GM18526 (cell line): ENCODE results near the gene DSG1.

Source experiments
- POLR2A ChIP-seq: IDR thresholded peaks from 3 replicates; pipeline ENCODE4 v1.6.1; 2011; ENCODE audit not compliant: insufficient read length; ENCODE audit errors: extremely low read depth

Gene DSG1

DNA sequence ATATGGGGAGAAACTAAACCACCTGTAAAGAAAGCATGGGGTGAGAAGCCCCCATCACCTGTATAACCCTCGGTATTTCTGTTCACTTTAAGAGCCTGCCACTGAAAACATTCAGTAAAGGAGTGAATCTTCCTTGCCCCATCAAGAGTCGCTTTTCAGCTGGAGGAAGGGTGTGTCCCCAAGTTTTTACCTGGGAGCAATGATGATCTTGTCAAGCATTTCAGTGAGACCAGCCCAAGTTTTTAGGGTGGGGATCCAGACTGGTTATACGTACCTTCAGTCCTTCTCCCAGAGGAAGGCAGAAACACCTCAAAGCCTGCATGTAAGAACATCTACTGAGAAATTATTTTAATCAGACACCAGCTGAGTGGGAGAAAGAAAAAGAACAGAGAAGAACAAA lies at the start of gene DSG1:
TSS of gene DSG1 (plus strand) at position 301 of the 400 bp plus-strand sequence. CDS start 141 bp downstream, outside the sequence.
- TF ChIP-seq POLR2A: no peak

DNA sequence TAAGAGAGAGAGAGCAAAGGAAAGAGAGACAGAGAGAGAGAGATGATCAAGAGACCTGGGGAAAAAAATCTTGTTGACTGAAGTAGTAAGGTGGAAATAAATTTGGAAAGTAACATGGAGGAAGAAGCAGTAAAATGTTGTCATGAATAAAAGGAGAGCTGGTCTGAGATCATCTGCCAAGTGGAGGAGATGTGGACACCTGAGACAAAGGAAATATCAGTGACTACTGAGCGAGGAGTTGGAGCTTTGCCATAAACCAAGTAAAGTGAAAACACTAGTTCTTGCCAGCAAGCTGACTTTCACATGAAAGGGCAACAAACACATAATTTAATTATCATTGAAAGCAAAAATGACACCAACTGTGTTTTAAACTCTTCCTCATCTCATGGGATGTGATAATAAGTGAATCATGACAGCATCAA lies 49.0 kb upstream of the DSG1 start:
- no peak for TF ChIP-seq POLR2A

DNA sequence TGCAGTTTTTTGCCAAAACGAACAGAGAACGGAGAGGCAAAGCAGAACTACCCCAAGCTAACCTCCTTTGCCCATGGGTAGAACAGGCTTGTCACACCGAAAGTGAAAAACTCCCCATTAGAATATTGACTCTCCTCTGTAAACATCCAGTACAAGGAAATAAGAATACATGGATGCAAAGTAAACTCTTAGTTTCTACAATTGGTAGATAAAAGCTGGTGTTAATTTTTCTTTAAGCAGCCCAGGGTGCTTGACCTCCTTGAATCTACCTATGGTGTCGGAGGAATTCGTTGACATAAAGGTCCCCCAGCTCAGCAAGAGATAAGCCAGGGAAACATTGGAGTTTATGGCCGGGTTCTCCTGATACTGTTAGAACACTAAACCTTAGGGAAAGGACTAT lies 48.4 kb upstream of the DSG1 start:
- no peak for TF ChIP-seq POLR2A

DNA sequence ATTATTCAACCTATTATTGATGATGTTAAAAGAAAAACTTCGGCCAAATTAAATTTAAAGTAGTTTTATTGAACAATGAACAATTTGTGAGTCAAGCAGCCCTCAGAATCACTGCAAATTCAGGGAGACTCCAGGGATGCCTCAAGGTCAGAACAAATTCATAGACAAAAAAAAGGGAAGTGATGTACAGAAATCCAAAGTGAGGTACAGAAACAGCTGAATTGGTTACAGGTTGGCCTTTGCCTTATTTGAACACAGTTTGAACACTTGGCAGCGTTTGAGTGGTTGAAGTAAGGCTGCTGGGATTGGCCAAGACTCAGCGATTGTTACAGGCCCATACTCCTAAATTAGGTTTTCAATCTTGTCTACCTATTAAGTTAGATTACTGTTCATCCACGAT lies 47.4 kb upstream of the DSG1 start:
- TF ChIP-seq POLR2A: no peak

DNA sequence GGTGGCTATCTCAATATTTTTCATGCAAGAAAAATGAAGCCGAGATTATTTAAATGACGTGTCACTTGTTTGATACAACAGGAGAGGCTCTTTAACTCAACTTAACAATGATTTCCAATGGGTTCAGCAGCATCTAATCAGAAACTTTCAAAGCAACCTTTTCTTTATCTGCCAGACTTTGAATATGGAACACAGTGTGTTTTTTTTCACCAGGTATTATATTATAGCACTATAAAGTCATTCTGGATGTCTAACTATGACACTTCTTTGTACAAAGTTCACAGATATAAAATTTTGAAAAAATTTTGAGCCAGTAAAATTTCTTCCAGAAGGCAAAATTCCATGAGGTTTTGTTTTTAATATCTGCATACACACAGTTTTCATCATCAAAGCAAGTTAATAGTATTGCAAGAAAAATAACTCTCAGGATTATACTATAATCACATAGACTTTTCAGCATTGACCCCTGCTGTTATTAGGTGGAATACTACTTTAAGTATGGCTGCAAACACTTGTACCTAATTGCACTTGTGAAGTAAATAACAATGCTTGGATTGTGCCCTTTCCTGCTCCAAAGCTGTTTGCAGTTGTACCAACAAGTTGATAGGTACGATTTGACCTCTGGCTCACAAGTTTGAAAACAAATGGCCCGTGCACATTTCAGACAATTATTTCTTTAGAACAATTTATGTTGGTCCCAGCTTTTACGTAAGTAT lies 44.0 kb upstream of the DSG1 start:
- TF ChIP-seq POLR2A: no peak

DNA sequence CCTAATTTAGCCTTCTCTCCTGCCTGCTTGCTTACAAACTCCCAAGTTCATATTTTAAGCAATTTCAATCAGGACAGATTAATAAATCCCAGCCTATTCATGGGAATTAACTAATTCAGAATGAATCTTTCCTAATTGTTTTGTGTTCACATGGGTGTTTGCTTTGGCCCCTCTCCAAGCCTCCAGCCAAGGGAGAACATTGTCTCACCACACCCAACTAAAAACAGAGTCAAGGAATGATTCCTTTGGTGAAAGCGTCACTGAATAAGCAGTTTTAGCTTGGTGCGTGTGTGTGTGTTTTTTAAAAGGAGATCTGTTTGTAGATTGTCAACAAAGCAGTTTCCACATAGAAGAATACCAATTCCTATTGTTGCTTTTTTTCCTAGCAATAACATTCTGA lies 43.0 kb upstream of the DSG1 start:
- no peak for TF ChIP-seq POLR2A

DNA sequence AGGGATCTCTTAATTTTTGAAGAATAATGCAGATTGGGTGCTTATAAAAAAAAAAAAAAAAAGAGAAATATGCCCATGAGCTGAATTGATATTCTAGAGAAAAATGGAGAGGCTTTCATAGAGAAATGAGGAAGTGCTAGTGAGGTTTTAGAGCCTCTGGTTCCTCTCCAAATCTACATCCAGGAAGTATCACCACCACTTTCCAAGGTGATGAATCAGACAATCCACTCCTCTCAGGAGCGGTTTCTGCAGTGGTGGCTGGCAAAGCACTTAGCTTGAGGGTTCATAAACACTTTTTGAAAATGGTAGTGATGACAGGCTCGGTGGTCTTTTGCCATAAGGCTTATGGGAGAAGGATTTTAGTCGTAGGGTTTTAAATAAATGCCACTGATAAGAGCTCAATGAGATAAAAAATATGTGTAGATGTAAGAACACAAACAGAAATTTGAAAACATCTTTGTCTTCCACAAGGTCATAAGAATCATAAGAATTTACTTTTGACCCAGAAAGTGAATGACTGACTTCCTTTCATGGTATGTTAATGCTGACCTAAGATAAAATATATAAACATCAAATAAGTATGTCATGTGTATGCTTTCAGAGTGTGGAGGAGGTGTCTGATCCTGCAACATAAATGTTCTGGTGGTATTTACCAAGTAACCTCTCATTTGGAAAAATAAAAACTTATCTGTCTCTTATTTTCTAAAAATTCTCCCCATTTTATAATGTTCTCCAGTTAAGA lies 42.1 kb upstream of the DSG1 start:
- no peak for TF ChIP-seq POLR2A

DNA sequence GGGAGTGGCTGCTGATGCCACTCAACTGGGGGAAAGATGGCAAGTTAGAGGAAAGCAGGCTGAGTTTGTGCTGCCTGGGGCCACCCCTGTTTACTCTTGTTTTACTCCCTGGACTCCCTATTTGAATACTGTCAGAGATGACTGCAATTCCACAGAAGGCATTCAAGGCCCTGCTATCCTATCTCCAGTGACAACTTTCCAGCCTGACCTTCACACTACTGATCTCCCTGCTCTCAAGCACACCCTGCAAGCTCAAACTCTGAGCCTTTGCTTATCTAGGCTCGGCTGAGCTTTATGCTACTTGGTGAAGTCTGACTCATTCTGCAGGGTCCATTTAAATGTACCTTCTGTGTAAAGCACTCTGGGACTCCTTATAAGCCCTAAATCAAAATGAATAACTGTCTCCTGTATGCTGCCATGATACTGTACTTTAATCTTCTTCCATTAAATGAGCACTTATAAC lies 39.3 kb upstream of the DSG1 start:
- TF ChIP-seq POLR2A: no peak

DNA sequence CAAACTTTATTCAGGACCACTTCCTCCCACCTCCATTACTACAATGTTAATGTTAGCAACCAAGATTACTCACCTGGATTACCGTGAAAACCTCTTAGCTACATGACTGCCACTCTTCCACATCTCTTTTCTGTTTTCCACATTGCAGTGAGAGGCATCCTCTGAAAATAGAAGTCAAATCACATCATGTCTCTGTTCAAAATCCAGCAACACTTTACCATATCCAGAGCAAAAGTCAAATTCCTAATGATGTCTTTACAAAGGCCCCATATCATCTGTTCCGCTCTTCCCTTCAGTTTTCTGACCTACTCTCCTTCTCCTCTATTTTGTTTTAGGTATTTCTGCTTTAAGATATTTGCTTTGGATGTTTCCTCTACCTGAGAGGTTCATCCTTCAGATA lies 37.5 kb upstream of the DSG1 start:
- TF ChIP-seq POLR2A: no peak

DNA sequence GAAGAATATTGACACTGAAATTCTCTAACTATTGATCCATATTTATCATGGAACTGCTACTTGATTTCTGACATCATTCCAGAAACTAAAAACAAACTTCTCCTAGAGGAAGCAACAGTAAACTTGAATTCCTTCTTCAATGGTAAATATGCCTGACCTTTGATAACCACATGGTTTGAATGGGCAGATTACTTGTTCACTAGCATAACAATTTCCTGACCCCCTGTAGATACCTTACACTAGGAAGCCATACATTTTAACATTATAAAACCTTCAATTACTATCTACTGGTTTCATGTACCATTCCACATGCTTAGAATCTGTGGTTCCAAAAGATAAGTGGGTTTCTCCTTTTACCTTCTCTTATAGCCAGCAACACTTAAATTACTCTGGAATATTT lies 36.5 kb upstream of the DSG1 start:
- TF ChIP-seq POLR2A: no peak

DNA sequence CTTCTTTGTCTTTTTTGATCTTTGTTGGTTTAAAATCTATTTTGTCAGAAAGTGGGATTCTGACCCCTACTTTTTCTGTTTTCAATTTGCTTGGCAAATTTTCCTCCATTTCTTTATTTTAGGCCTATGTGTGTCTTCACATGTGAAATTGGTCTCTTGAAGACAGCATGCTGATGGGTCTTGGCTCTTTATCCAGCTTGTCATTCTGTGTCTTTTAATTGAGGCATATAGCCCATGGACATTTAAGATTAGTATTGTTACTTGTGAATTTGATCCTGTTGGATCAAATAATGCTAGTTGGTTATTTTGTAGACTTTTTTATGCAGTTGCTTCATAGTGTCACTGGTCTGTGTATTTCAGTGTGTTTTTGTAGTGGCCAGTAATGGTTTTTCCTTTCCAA lies 26.3 kb upstream of the DSG1 start:
- TF ChIP-seq POLR2A: no peak

DNA sequence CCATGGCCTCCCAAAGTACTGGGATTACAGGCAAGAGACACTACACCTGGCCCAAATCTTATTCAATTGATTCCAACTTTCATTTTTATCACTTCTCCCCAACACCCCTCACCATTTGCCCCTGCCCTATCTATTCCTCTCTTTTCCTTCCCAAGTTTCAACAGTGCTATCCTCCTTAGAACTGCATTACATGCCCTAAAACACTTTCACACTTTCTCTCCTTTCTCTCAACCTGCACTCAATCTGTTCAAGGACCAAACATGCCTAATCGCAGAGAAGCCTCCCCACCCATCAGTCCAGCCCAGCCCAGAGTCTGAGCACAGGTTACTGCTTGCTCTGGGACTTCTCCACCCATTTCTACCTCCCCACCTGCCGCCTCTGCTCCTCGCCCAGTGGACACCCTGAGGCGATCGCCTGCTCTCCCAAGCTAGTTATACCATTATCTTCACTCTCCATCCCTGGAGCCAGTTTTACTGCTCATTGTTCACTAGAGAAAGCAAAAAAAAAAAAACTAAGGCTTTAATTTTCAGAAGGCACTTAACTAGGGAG lies 23.7 kb upstream of the DSG1 start:
- no peak for TF ChIP-seq POLR2A

DNA sequence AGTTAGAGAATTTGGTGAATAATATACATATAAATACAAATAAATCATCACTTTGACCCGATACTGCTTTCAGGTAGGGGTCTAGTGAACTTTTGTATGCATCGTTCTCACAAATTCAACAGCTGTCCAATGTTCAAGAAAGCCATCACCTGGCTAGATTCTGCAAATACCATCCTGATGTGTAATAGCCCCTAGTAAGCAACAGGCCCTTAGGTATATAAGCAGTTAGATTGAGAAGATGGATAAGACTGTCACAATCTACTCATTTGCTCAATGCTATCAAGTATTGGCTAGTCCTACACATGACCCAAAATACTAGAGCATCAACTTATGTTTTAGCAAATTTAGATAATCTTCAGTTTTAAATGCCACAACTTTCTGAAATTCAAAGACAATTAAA lies 20.7 kb upstream of the DSG1 start:
- no peak for TF ChIP-seq POLR2A

DNA sequence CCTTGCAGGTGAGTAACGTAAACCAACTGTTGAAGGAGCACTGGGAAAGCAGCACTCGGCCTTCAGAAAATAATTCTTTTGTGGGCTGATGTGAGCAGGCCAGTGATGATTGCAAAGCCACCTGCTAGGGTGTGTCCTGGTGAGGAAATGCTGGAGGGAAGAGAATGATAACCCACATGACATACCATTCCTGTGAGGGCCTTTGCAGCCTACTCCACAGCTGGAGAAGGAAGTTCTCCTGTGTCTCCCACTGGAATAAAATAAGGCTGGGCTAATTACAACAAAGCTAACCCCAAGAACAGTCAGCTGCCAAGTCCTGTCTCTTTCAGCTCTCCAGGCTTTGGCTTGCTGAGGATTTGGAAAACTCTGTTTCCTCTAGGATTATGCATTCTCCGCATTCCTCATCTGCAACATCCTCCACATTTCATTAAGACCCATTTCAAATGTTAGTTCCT lies 16.7 kb upstream of the DSG1 start:
- no peak for TF ChIP-seq POLR2A

DNA sequence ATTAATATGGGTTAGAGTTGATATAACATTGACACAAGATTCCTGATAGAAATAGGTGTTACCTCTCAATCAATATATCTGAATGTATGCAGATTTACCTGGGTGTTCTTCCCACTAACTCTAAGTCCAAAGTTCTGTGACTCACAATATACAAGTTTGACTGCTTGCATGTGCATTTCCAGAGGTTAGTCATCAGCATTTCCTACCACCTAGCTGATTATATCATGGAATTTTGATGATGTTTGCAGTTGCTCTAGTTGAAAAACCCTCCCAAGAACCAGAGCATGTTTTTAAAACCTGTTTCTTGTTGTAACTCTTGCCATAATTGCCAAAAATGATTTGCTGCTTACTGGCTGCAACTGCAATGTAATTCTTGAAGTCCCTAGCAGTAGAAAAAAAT lies 15.0 kb upstream of the DSG1 start:
- TF ChIP-seq POLR2A: no peak

DNA sequence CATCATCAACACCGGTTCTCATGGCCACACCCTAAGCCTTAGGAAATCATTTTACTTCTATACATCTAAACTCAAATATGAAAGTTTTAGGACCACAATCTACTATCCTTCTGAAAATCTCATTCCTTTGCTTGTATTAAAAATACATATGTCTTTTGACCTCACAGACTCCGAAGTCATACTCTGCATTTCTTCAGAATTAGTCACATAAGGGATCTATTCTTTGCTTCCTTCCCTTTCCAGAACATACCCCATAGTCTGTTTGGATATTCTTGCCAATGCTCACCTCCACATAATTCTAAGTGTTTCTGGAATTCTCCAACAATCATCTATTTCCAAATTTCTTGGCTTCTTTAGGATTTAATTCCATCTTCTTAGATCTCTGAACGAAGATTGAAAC lies 14.2 kb upstream of the DSG1 start:
- TF ChIP-seq POLR2A: no peak
